GM21723 (cell line): ENCODE data around the gene APAF1.
A peak's percentile ranks its signal among the peaks of the same experiment; 100 is the strongest.

Source experiments
- ATAC-seq: cut with Tn5 transposase; IDR thresholded peaks from one replicate; pipeline ENCODE4 v1.9.1; 2021; ENCODE audit warnings: mild to moderate bottlenecking, moderate library complexity; ENCODE audit not compliant: unreplicated experiment

APAF1 gene

DNA sequence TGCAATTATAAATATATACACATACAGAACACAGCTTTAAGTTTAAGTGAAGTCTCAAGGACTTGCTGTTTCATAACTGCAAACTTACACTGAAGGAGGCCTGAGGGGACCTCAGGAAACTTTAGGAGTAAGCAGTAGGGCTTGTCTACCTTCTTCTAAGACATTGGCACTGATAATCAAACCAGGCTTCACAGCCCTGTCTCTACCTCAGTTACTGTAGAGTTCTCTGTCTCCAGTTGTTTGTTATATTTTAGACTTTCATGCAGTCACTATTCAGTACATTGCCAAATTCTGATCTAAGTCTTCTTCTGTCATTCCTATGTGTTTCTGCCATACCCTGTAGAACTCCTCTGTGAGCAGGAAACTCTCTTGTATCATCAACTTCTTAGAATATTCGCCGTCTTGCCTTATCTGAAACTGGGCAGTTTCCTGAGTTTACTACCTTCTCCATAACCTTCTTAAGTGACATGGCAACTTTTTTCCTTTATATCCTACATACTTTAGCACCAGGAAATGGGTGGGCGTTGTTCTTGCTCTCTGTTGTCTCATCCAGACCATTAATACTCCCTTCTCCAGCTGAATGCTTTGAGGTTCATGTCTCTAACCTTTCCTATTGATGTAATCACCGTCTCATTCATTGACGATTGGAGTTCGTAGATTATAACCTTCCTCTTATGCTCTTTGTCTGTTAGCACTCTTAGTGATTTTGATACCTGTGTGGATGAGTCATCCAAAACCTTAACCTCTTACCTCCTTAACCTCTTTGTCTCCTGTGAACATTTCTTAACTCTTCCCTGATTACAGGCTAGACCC, 11.4 kb downstream of the APAF1 start:
- no peak for ATAC-seq

DNA sequence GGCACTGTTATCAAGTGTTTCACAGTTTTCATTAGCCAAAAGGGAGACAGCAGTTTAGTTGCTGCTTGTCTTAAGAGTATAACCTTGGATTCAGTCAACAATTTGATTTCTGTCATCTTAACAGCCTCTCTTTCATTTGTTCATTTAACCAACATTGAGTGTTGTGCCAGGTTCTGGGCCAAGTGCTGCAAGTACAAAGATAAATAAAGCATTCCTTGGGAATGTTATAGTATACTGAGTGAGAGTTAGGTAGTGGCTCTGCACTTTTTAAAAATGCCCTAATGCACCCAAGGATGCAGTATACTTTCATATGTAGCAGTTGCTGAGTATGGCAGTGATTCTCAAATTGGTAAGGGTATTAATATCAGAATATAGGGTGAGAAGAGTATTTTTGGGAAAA, 15.4 kb downstream of the APAF1 start:
- no peak for ATAC-seq

DNA sequence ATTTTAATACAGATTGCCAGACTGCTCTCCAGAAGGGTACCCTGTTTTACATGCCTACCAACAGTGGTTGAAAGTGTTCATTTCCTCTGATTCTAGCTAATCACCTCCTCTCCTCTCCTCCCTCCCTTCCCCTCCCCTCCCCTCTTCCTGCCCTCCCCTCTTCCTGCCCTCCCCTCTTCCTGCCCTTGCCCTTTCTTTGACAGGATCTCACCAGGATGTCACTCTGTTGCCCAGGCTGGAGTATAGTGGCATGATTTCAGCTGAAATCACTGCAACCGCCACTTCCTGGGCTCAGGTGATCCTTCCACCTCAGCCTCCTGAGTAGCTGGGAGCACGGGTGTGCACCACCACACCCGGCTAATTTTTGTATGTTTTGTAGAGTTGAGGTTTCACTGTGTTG, 24.7 kb downstream of the APAF1 start:
- no peak for ATAC-seq

DNA sequence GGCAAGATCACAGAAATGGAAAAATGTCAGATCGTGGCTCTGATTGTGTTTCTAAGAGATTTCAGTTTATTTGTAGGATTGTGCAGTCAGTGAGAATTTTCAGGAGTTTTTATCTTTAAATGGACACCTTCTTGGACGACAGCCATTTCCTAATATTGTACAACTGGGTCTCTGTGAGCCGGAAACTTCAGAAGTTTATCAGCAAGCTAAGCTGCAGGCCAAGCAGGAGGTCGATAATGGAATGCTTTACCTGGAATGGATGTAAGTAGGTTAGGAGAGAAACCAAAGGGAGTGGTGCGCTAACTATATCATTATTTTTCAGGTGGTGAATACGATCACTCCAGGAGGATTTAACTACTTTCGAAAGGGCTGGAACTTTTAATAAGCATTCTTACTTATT, 26.4 kb downstream of the APAF1 start:
- ATAC-seq, result no peak

DNA sequence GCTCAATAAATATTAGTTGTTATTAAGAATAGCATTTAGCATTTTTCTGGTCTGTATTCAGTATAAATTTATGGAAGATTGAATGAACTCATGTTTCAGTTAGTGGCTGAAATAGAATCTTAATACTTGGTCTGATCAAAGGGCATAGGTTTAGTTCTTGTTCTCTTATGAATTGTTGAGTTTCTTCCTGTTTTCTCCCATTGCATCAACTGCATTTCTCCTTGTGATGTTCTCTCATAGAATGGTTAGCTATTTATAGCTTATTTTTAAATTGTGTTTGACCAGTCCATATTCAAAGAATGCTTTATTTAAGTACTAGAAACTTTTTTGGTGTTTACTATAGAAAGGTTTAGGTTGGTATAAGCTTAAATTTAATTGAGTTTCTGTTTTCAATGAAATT, 29.8 kb downstream of the APAF1 start:
- no peak for ATAC-seq

DNA sequence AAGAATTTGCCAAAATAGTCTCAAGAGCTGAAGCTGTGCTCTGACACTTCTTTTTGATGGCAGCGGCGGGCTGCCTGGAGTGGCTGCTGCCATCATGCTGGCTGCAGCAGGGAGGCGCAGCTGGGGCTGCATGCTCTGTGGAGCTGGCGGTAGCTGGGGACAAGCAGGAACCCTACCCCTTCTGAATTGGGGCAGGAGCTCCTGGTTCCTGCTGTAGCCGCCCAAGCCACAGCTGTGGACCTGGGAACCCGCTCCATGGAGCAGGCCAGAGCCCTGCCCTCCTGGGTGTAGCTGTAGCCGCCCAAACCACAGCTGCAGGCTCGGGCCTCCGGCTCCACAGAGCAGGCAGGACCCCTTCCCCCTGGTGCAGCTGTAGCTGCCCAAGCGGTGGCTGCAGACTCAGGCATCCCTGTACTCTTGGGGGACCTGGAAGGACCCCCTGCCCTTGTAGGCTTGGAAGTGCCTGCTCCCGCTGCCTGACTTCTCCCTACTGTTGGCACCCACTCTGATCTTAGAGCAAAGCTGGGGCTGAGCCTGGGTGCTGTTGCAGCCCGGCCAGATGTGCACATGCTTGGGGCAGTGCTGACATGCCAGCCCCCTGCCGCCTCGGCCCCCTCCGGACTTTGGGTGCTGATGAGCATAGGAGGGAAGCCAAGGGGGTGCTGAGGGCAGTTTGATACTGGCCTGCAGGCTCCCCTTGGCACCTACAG, 33.3 kb downstream of the APAF1 start:
- no peak for ATAC-seq

DNA sequence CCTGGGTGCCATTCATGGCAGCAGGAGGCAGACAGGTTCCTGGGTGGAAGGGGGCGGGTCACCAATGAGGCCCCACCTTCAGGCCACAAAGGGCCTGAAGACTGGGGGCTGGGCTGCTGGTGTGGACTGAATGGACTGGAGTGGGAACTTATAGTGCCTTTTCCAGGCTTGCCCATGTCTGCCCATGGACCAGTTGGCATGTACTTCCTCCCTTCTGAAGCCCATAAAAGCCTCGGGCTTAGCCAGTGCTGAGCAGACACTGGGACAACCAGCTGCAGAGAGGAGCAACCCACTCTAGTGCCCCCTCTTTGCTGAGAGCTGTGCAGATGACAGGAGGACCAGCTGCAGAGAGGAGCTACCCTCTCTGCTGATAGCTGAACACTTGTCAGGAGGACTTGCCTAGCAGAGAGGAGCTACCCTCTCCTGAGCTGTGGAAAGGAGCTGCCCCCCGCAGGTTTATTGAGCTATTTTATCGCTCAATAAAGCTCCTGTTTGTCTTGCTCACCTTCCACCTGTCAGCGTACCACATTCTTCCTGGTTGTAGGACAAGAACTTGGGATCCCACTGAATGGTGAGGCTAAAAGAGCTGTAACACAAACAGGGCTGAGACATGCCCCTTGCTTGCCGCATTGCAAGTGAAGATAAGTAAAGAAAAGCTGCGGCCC, 34.0 kb downstream of the APAF1 start:
- ATAC-seq, result no peak

DNA sequence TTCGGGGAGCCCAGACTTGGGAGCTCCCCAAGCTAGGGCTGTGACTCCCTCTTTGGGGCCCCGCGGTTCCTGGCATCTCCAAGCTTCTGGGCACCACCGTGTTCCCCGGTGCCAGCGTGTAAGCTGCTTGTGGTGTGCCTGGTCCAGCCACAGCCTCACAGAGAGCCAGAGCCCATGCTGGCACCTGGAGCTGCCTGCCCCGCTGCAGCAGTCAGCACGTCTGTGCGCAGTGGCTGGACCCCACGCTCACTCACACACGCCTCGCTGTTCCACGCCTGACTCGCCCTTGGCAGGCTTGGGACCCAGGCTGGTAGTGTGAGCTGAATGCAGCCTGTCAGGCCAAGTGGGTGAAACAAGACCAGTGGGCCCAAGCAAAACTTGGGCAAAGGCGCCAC, 34.5 kb downstream of the APAF1 start:
- ATAC-seq, result no peak

DNA sequence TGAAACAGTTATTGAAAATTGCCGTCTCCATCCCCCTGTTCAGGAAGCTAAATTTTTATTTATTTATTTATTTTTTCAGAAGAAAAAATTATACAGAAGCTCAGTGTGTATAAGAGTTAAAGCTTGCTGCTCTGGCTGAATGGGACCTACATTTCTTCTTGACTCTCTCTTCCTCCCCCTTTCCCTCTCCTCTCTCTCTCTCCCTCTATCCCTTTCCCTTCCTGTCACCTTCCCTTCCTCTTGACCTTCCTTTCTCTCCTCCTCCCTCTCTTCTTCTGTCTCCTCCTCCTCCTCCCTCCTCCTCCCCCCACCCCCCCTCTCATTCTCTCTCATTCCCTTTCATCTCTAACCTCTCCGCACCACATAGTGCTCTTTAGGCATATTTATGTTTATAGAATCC, 39.1 kb downstream of the APAF1 start:
- no peak for ATAC-seq

DNA sequence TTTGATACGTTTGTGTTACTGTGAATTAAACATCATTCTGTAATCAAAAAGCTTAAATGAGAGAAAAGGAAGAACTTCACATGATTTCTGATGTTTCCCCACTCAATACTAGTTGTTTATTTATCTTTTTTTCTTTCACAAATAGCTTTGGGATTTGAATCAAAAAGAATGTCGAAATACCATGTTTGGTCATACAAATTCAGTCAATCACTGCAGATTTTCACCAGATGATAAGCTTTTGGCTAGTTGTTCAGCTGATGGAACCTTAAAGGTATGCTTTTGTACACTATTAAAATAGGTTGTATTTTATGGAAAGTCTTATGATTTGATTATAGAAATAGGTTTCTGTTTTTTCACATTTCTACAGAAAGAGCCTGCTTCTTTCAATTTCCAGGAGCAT, 41.5 kb downstream of the APAF1 start:
- no peak for ATAC-seq

DNA sequence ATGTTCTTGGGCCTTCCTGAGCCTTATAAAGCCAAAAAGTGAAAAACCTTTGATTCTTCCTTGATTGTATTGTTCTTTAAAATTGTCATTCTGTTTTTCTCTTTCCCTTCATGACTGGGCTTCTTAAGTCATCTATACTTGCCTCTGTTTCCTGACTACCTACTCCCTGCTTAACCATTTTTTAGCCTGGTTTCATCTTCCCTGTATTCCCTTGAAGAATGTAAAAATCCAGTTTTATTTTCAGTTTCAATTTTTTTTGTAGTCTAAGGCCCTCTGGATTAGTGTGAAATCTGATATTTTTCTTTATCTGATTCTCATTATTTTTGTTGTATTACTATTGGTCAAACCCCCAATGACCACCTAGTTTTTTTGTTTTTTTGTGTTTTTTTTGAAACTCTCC, 46.3 kb downstream of the APAF1 start:
- ATAC-seq, result no peak

DNA sequence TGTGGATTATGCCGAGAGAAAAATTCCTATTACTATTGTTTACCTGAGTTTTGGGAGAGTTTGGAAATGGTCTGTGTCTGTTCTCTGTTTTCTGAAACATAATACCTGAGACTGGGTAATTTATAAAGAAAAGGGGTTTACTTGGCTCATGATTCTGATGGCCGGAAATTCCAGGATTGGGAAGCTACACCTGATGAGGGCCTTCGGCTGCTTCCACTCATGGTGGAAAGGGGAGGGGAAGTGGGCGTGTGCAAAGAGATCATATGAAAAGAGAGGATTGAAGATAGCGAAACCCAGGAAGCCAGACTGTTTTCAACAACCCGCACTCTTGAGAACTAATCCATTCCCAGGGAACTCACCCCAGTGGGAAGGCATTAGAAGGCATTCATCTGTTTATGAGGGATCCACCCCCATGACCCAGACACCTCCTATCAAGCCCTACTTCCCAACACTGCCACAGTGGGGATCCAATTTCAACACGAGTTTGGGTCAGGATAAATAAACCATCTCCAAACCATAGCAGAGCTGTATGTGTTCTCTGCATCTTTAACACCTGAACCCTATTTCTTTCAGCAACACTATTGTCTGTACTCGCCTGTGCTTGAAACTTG, 51.1 kb downstream of the APAF1 start:
- ATAC-seq, result no peak

DNA sequence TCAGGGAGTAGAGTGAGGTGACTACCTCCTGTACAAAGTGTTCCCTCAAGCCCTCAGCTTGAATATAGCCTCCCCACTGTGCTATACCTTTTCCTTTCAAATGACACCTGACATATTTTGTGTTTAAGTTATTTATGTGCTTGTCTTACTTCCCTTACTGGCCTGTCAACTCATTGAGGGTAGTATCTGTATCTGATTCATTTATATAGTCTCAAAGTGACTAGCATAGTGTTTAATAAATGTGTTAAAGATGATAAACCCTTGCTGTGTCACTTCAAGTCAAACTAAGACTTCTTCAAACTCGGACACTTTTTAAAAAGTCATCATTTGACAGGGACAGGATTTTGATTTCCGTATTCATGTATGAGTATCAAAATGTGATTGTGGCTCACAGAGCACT, 52.1 kb downstream of the APAF1 start:
- ATAC-seq, result no peak

DNA sequence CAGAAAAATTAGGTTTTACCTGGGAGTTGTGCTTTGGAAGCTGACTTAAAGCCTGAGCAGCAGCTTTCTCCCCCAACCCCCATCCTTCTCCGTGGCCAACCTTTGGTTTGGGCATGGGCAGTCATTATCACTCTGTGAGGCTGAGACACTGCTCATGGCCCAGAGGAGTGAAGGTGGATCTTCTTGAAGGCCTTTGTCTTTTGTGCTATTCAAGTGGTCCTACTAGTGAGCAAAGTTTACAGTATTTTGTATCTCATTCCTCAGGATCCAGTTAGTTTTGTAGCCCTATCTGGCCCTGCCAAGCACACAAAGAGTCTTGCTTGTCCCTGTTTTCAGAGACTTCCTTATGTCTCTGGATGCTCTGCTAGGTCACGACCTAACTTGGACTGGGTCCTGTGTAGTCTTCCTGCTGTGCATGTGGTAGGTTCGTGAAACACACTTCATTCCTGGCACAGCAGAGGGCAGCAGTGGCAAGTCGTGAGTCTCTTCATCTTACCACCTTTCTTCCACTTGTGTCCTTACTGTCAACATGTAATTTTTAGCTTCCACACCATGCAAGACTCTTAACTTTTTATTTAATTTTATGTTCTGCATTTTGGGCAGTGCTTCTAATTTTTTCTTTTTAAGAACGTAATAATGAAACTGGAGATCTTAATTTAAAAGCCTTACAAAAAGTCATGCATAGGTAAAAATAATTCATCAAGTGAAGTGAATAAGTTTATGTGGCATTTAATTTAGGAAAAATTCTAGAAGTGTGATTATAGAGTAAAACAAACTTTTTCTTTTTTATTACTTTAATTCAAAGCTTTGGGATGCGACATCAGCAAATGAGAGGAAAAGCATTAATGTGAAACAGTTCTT, 53.7 kb downstream of the APAF1 start:
- ATAC-seq, result peak; percentile 94

DNA sequence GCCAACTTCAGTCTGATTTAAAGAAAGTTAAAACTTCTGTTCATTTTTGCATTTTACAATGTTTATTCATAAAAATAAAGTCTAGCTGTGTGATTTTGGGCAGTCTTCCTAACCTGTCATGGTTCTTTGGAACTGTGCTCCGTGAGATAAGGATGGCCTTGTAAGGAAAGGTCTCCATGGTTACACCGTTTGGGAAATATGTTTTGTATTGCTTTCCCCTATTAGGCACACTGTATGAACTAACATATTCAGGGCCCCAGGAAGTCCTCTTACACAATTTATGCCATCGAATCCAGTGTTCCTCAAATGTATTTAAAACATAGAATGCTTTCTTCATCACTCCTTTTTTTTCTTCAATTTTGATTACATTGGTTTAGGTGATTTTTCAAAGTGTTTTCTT, 54.5 kb downstream of the APAF1 start:
- ATAC-seq, result no peak

DNA sequence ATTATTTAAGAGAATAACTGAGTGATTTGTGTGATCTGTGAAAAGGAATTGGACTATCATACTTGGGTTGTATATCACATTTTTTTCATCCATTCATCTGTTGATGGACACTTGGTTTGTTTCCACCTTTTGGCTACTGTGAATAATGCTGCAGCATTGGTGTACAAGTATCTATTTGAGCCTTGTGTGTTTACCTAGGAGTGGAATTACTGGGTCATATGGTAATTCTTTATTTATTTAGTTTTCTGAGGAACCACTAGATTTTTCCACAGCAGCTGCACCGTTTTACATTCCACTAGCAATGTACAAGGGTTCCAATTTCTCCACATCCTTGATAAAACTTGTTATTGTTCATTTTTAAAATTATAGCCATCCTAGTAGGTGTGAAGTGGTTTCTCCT, 56.1 kb downstream of the APAF1 start:
- no peak for ATAC-seq

DNA sequence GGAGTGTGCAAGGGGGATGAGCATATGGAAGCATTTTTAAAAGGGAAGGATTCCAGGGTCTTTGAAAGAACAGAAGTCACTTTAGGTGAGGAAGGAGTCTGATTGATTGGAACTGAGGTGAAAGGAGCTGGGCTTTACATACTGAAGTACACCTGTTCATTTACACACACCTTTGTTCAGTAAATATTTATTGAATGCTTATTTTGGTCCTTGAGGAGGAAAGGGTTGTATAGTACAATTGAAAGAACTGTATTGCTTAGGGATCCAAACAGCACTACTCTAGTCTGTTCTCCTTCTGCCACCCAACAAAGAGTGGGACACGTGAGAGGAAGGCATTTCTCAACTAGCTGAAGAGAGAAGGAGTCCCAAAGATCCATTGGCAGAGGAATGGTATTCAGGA, 63.9 kb downstream of the APAF1 start:
- no peak for ATAC-seq

DNA sequence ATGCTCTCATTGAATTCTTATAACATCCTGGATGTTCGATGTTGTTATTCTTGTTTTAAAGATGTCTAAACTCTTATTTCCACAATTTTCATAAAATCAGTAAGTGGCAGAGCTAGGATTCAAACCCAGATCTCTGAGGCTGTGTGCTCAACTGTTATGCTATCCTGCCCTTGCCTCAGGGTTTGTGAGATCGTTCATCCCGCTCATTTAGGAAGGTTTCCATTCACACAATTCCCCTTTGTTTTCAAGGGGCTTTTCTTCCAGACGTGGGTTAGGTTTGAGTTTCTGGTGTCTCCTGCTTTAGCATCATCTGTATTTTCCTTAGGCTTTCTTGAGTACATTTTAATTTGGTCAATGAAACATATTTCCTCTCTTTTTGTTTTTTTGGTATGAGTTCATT, 69.3 kb downstream of the APAF1 start:
- ATAC-seq, result no peak

DNA sequence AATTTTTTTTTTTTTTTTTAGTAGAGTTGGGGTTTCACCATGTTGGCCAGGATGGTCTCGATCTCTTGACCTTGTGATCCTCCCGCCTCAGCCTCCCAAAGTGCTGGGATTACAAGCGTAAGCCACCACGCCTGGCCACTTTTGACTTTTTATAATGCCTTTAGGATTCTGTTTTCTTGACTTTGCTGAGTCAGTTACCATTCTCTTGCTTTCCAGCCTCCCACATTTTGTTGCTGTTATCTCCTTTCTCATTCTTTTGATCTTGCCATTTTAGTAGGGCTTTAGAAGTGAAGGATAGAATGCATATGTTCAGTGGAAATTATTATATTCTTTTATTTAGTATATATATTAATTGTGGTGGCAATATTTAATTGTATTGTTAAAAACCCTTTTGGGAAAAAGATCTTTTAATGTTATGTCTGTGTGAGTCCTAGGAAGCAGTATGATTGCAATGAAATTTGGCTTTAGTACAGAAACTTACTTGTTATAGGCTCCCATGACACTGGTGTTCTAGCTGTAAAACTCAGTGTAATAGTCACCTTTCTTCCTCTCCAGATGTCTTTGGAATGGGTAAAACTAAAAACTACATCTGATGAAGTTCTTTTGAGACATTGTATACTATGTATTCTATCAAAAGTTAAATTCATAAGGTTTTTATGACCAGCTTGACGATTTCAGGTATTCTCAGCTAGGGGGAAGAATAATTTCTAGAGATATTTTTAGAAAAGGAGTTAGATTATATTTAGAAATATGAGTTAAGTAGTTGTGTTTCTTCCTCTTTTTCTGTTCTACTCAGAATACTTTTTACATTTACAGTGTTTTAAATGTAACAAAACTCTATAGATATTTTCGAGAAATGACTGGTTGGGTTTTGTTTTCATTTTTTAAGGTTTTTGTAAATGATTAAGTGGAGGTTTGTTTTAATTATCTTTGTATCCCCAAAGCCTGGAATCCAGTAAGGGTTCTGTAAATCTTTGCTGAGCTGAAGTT, 74.7 kb downstream of the APAF1 start:
- peak; percentile 71 for ATAC-seq
